ENCODE measurements around the gene SOD3. TPM values are rescaled to one million over a fixed set of nuclear protein-coding genes. Genes with fewer than 3 reads are reported as not detected.

The SOD3 gene
- total and polyA plus RNA-seq, 2 of the 4 experiments (the other 2 are of a cell fraction) = 0.36 to 5.8 TPM

- dilution Hi-C loops (cut with HindIII; ENCODE audit: low sequenced_read_pairs, unreplicated experiment) (no loop called here), intact Hi-C loops (cut with micrococcal nuclease) (no loop called here), in situ Hi-C loops (cut with MboI; ENCODE audit: low sequenced_read_pairs) (no loop called here)
- ChIA-PET POLR2A (ENCODE audit: unreplicated experiment) (no interaction called here), CTCF (no interaction called here)
- Histone ChIP-seq H4K5ac (ENCODE audit: low read depth, low read length) (no peak overlapping the region), H3K23ac (ENCODE audit: low read depth, low read length) (no peak overlapping the region), H2AFZ (replicated peaks; ENCODE audit: low read length, poor library complexity) (no peak overlapping the region), H3K9ac (ENCODE audit: low read depth, low read length) (no peak overlapping the region), H3K4me1 (ENCODE audit: control insufficient read depth, insufficient read depth, low read length) (peaks cover 12% of the 10 kb centered on the region), H2BK5ac (ENCODE audit: low read depth, low read length, poor library complexity, severe bottlenecking) (no peak overlapping the region), H4K91ac (ENCODE audit: insufficient read depth, low read depth, low read length) (no peak overlapping the region), H3K56ac (ENCODE audit: extremely low read depth, insufficient read depth, low read length) (no peak overlapping the region), H3K36me3 (ENCODE audit: control insufficient read depth, insufficient read depth, low read length) (peaks cover 3% of the 10 kb centered on the region; the same call in 1 of the 2 replicates), H3K4me3 (ENCODE audit: insufficient read depth, low read depth, low read length) (no peak overlapping the region), H3K27me3 (ENCODE audit: control insufficient read depth, insufficient read depth, low read length) (no peaks in the 10 kb centered on the region), H3K18ac (ENCODE audit: low read depth, low read length) (no peak overlapping the region), H4K8ac (ENCODE audit: low read depth in 2 of 2, low read length in 2 of 2) (no peak overlapping the region), H2BK15ac (ENCODE audit: low read depth, low read length) (no peak overlapping the region), H3K14ac (replicated peaks; ENCODE audit: low read depth, low read length) (no peak overlapping the region), H3K27ac (ENCODE audit: insufficient read depth, low read length) (no peak overlapping the region), H3K9me1 (ENCODE audit: insufficient read depth, low read length) (peaks cover 12% of the 10 kb centered on the region), H2AK9ac (replicated peaks; ENCODE audit: low read depth, low read length, poor library complexity) (no peak overlapping the region), H2BK20ac (ENCODE audit: low read depth, low read length) (no peak overlapping the region), H3K4ac (ENCODE audit: low read depth, low read length) (no peak overlapping the region), H3K79me1 (ENCODE audit: low read depth in 1 of 2, low read length in 2 of 2) (peaks cover 0 to 5% of the 10 kb centered on the region in 2 experiments; a peak in 1 of 4 replicates), H2BK120ac (ENCODE audit: low read depth, low read length) (no peak overlapping the region), H3K9me3 (ENCODE audit: control insufficient read depth, insufficient read depth, low read length) (no peaks in the 10 kb centered on the region), H4K20me1 (ENCODE audit: insufficient read depth, low read length) (0 out of 2 replicates have a peak, but pooled peaks cover 3% of the 10 kb centered on the region), H3K4me2 (ENCODE audit: low read depth, low read length) (no peak overlapping the region), H2AK5ac (ENCODE audit: low read depth, low read length) (no peak overlapping the region)
- TF ChIP-seq MAFK (IDR thresholded peaks at IDR 0.05; ENCODE audit: low read depth, low read length) = peak; percentile 21; the same call in 1 of the 2 replicates
- peak; percentile 34; the same call in 1 of the 2 replicates for TF ChIP-seq USF2 (IDR thresholded peaks at IDR 0.05; ENCODE audit: low read depth, low read length)
- no peak for TF ChIP-seq MXI1 (IDR thresholded peaks at IDR 0.05; ENCODE audit: borderline replicate concordance, low read depth, low read length)
- no peak for TF ChIP-seq ELK1 (IDR thresholded peaks at IDR 0.05; ENCODE audit: borderline replicate concordance, low read depth, low read length)
- DNase-seq (no peak), ATAC-seq (ENCODE audit: low read depth) (no peak)
- no CpG with 5 or more reads among the region's 6 CpGs for WGBS, 2 experiments (ENCODE audit: extremely low coverage in 2 of 2, insufficient read length in 1 of 2)
- no TSS peak for BruUV-seq (replicated peaks)
Observed at GRCh38 chr4:24805566-24805965, 10.2 kb downstream of the SOD3 start.
